MM.1S (cell line): ENCODE results near the gene OVCA2.

Experiments
- DNase-seq: peaks from one replicate; pipeline ENCODE4 v3.0.0-alpha.2; 2015
- H2AFZ ChIP-seq: fragments of 300-600 bp; sonication (generic); 2 replicates; pipeline ENCODE4 v1.6.0; 2016; ENCODE audit warnings: antibody characterized with exemption, low read length
- H3F3A ChIP-seq: fragments of 300-600 bp; sonication (generic); 2 replicates; pipeline ENCODE4 v1.6.1; 2016; ENCODE audit warnings: mild to moderate bottlenecking, antibody characterized with exemption, low read length, moderate library complexity, mixed read lengths; ENCODE audit not compliant: insufficient read depth
- H3K27ac ChIP-seq: fragments of 300-600 bp; sonication (generic); 2 replicates; pipeline ENCODE4 v1.5.1; 2016; ENCODE audit warnings: mild to moderate bottlenecking, low read length
- H3K27me3 ChIP-seq: fragments of 300-600 bp; sonication (generic); replicated peaks from 2 replicates; pipeline ENCODE4 v1.6.0; 2016; ENCODE audit warnings: low read length; ENCODE audit not compliant: insufficient read depth
- H3K36me3 ChIP-seq: fragments of 300-600 bp; sonication (generic); replicated peaks from 2 replicates; pipeline ENCODE4 v1.6.1; 2016; ENCODE audit warnings: mild to moderate bottlenecking, low read length, mixed read lengths; ENCODE audit not compliant: insufficient read depth
- H3K4me1 ChIP-seq: fragments of 300-600 bp; sonication (generic); 2 replicates; pipeline ENCODE4 v1.6.1; 2016; ENCODE audit warnings: low read length, mixed read lengths
- H3K4me2 ChIP-seq: fragments of 300-600 bp; sonication (generic); 2 replicates; pipeline ENCODE4 v1.6.0; 2016; ENCODE audit warnings: low read depth, low read length
- H3K4me3 ChIP-seq: fragments of 300-600 bp; sonication (generic); 2 replicates; pipeline ENCODE4 v1.5.1; 2016; ENCODE audit warnings: low read length, mixed read lengths
- H3K79me2 ChIP-seq: fragments of 300-600 bp; sonication (generic); 2 replicates; pipeline ENCODE4 v1.6.1; 2016; ENCODE audit warnings: mixed run types, low read length, mixed read lengths
- H3K9ac ChIP-seq: fragments of 300-600 bp; sonication (generic); 2 replicates; pipeline ENCODE4 v1.6.1; 2016; ENCODE audit warnings: low read length, mixed read lengths
- H3K9me2 ChIP-seq: fragments of 300-600 bp; sonication (generic); replicated peaks from 2 replicates; pipeline ENCODE4 v1.6.1; 2016; ENCODE audit warnings: mild to moderate bottlenecking, low read length, mixed read lengths; ENCODE audit not compliant: insufficient read depth
- H3K9me3 ChIP-seq: fragments of 300-600 bp; sonication (generic); replicated peaks from 2 replicates; pipeline ENCODE4 v1.6.1; 2016; ENCODE audit warnings: mild to moderate bottlenecking, low read length, mixed read lengths; ENCODE audit not compliant: insufficient read depth
- H4K20me1 ChIP-seq: fragments of 300-600 bp; sonication (generic); 2 replicates; pipeline ENCODE4 v1.6.1; 2016; ENCODE audit warnings: mild to moderate bottlenecking, low read length, moderate library complexity, mixed read lengths; ENCODE audit not compliant: insufficient read depth
- CTCF ChIP-seq: fragments of 300-600 bp; sonication (generic); IDR thresholded peaks from 2 replicates; pipeline ENCODE4 v1.5.1; 2016; ENCODE audit warnings: antibody characterized with exemption, low read length, mixed read lengths
- EZH2 ChIP-seq: fragments of 300-600 bp; sonication (generic); optimal IDR thresholded peaks from 2 replicates; pipeline ENCODE3; 2017; ENCODE audit warnings: low read depth, mild to moderate bottlenecking, antibody characterized with exemption, low read length, mixed read lengths
- EZH2phosphoT487 ChIP-seq: fragments of 300-600 bp; sonication (generic); IDR thresholded peaks from 2 replicates; pipeline ENCODE4 v1.6.1; 2018; ENCODE audit warnings: antibody characterized with exemption, low read length

Gene OVCA2

DNA sequence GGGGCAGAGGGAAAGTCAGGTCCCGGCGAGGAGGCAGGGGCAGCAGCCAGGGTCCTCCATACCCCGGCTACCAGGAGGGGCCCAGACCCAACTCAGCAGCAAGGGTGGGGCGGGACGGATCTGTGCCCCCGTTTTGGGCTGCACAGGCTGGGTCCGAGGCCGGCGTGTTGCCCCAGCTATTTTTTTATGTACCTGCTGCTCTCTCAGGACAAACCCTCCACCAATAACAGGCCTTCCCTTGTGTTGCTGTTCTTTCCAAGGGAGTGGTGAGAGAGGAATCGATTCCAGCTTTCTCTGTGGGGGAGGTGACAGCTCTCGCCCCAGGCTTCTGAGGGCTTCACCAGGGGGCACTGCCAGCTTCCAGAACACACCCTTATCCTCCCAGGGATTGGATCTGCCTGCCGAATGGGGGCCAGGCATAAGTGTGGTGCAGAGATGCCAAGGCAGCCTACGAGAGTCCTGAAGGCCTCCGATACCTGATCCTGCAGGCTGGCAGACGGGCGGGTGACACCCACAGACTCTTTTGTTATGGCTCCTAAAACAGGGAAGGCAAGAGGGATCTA, 39.0 kb upstream of the OVCA2 start:
- TF ChIP-seq CTCF (no peak), EZH2 (no peak), EZH2phosphoT487 (no peak)
- Histone ChIP-seq H3K27ac (no peak overlapping the region), H3K4me2 (no peak overlapping the region)

DNA sequence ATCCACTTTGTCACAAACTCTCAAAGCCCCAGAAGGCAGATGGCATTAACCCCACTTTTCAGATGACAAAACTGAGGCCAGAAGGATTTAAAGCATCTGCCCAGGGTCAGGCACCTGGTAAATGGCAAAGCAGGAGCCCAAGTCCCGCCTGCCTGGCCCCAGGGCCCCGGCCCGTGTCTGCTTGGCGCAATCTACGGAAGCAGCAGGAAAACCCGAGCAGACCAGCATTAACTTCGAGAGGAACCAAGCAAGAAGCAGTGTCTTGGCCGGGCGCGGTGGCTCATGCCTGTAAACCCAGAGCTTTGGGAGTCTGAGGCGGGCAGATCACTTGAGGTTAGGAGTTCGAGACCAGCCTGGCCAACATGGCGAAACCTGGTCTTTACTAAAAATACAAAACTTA, 38.3 kb upstream of the OVCA2 start:
- Histone ChIP-seq H3K9me2 (no peaks in the 10 kb centered on the region), H3F3A (no peaks in the 10 kb centered on the region), H3K4me3 (no peak overlapping the region), H3K36me3 (no peaks in the 10 kb centered on the region), H2AFZ (no peak overlapping the region), H3K9ac (no peak overlapping the region), H4K20me1 (no peaks in the 10 kb centered on the region), H3K9me3 (no peaks in the 10 kb centered on the region), H3K4me2 (no peak overlapping the region), H3K27ac (no peak overlapping the region), H3K27me3 (peaks cover 49% of the 10 kb centered on the region), H3K4me1 (peaks cover 8% of the 10 kb centered on the region; the same call in 1 of the 2 replicates), H3K79me2 (no peaks in the 10 kb centered on the region)
- DNase-seq: no peak
- TF ChIP-seq CTCF (no peak), EZH2phosphoT487 (no peak), EZH2 (no peak)

More for the DNA sequence above, 39.0 kb upstream of the OVCA2 start:
- Histone ChIP-seq H3K9me2 (no peaks in the 10 kb centered on the region), H3K4me3 (no peak overlapping the region), H2AFZ (no peak overlapping the region), H3K27me3 (peaks cover 42% of the 10 kb centered on the region), H3K36me3 (no peaks in the 10 kb centered on the region), H3K9me3 (no peaks in the 10 kb centered on the region), H4K20me1 (no peaks in the 10 kb centered on the region), H3K4me1 (peaks cover 8% of the 10 kb centered on the region; the same call in 1 of the 2 replicates), H3F3A (no peaks in the 10 kb centered on the region), H3K79me2 (no peaks in the 10 kb centered on the region), H3K9ac (no peak overlapping the region)
- no peak for DNase-seq

- H2AFZ ChIP-seq: no peak overlapping the region
- H3K4me2 ChIP-seq: no peak overlapping the region
- no peak overlapping the region for H3K9ac ChIP-seq
- TF ChIP-seq CTCF: no peak
- TF ChIP-seq EZH2phosphoT487: no peak
- TF ChIP-seq EZH2: no peak
- H3F3A ChIP-seq: no peaks in the 10 kb centered on the region
- no peaks in the 10 kb centered on the region for H3K36me3 ChIP-seq
- H3K79me2 ChIP-seq: no peaks in the 10 kb centered on the region
- no peak for DNase-seq
- H4K20me1 ChIP-seq: no peaks in the 10 kb centered on the region
- H3K27me3 ChIP-seq: peaks cover 54% of the 10 kb centered on the region
- H3K9me3 ChIP-seq: no peaks in the 10 kb centered on the region
- H3K9me2 ChIP-seq: no peaks in the 10 kb centered on the region
- no peak overlapping the region for H3K27ac ChIP-seq
- peaks cover 7% of the 10 kb centered on the region; the same call in 1 of the 2 replicates for H3K4me1 ChIP-seq
- H3K4me3 ChIP-seq: no peak overlapping the region
Observed at GRCh38 chr17:2004435-2004952, 37.3 kb upstream of the OVCA2 start.
